GM18861 (cell line): ENCODE data around the gene SLC35D2.
"Not testable (repeated sequence)": the region's sequence is repeated elsewhere in the genome, so short reads cannot be mapped to it uniquely, and the experiment has no call there.

ENCODE experiments used
- ATAC-seq: cut with Tn5 transposase; IDR thresholded peaks from one replicate; pipeline ENCODE4 v1.9.1; 2021; ENCODE audit not compliant: unreplicated experiment

Gene SLC35D2

DNA sequence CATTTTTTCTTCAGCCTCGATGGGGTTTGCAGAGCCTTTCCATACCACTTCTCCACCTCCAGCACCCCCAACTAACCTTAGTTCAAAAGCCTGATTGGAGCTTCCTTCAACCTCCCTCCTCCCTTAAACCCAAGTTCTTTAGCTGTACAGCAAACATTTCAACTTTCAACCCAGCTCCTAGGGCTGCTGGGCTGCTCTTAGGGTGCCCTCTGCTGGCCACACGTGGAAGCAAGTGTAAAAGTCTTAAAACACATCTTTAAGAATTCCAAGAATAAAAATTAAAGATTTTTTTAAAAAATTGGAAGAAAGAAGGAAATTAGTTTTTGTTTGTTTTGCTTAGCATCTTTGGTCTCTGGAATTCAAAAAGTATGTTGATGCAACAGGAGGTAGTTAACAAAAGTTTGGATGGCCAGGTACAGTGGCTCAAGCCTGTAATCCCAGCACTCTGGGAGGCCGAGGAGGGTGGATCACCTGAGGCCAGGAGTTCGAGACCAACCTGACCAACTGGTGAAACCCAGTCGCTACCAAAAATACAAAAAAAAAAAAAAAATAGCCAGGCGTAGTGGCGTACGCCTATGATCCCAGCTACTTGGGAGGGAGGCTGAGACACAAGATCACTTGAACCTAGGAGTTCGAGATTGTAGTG, 66.1 kb downstream of the SLC35D2 start:
- ATAC-seq: no peak

GRCh38 chr9:96309850-96310249, 73.7 kb downstream of the SLC35D2 start:
- no peak for ATAC-seq

- ATAC-seq: not testable (repeated sequence)
These were observed 76.6 kb downstream of the SLC35D2 start for GRCh38 chr9:96306958-96307357.

GRCh38 chr9:96305171-96305570, 78.3 kb downstream of the SLC35D2 start:
- no peak for ATAC-seq

- no peak for ATAC-seq
These were observed 79.3 kb downstream of the SLC35D2 start for GRCh38 chr9:96304230-96304629.

GRCh38 chr9:96302021-96302420, 81.5 kb downstream of the SLC35D2 start, which contains the start of gene HSD17B3:
Gene HSD17B3, minus strand, starts transcription at chr9:96302176. Its CDS starts 72 bp downstream, at chr9:96302104.
- ATAC-seq: no peak

DNA sequence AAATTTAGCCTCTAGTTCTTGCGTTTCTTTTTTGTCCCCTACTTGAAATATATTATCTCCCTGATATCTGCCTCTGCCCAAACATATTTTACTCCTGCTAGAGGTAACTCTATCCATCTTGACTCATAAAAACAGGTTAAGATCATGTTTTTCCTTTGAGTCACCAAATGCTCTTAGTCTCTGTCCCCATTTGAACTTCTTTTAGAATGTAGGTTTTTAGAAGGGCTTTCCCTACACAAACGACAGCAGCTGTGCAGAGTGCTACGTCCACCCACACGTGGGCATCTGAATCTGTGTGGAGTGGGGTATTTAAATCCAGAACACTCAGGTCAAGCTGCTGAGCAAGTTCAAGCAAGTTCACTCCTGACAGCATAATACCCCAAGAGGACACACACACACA, 83.7 kb downstream of the SLC35D2 start:
- no peak for ATAC-seq

DNA sequence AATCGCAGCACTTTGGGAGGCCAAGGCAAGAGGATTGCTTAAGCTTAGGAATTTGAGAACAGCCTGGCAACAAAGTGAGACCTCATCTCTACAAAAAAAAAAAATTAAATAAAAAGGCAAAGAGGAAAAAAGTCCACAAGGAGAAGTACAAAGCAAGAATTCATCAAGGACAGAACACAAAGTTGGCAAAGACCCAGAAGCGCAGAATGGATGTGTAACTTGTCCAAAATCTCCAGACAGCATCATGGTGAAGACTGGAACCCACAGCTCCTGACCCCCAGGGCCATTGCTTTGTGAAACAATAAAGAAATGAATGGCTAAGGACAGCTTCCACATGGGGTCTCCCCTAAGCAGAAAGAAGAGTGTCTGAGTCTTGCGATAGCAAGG, 89.4 kb downstream of the SLC35D2 start:
- no peak for ATAC-seq

DNA sequence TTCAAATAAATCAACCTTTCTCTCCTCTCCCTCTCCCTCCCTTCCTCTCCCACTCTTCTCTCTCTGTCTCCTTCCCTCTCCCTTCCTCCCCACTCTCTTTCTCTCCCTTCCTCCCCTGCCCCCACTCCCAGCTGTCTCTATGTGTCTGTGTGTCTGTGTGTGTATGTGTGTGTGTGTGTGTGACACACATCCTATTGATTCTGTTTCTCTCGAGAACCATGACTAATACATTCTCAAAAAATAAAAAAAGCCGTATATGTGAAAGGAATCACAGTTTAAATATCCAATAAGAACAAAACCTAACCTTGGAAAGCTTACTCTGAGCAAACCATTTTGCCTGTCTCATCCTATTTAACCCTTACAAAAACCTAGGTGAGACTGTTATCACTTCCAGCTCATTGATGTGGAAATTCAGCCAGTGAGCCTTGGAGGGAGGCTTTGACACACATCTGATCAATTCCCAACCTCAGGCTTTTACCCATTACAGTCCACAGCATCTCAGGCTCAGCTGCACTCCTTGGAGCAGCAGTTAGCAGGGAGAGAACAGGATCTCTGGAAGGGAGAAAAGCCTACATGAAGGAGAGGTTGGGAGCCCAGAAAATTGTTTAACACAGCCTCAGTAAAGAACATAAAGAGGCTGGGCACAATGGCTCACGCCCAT, 89.9 kb downstream of the SLC35D2 start:
- ATAC-seq: no peak

GRCh38 chr9:96289392-96289791, 94.1 kb downstream of the SLC35D2 start:
- no peak for ATAC-seq

GRCh38 chr9:96281641-96282040, 101.9 kb downstream of the SLC35D2 start:
- no peak for ATAC-seq

DNA sequence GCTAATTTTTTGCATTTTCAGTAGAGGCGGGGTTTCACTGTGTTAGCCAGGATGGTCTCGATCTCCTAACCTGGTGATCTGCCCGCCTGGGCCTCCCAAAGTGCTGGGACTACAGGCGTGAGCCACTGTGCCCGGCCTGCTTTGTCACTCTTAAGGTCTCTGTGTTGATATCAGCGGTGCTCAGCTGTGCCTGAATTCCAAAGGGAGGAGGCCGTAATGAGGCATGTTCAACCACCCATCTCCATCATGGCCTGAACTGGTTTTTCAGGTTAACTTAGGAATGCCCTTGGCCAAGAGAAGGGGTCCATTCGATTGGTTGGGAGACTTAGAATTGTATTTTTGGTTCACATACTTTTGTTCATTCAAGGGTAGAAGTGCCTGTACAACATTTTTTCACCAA, 103.6 kb downstream of the SLC35D2 start:
- no peak for ATAC-seq

GRCh38 chr9:96274939-96275338, 108.6 kb downstream of the SLC35D2 start:
- ATAC-seq: no peak
